OCI-LY3 (cell line): ENCODE data around the gene MAZ.

Source experiments
- EZH2phosphoT487 ChIP-seq: fragments of 200-600 bp; shearing (Covaris generic); IDR thresholded peaks from 2 replicates; pipeline ENCODE4 v1.6.1; 2018; ENCODE audit warnings: antibody characterized with exemption, mixed run types, low read depth
- TF ChIP-seq, protein P1 (sequence below): fragments of 200-600, 300-600 bp; sonication (generic); IDR thresholded peaks from 2 replicates; pipeline ENCODE4 v1.5.1; 2014; ENCODE audit warnings: antibody characterized with exemption, low read length, low read depth

DNA sequence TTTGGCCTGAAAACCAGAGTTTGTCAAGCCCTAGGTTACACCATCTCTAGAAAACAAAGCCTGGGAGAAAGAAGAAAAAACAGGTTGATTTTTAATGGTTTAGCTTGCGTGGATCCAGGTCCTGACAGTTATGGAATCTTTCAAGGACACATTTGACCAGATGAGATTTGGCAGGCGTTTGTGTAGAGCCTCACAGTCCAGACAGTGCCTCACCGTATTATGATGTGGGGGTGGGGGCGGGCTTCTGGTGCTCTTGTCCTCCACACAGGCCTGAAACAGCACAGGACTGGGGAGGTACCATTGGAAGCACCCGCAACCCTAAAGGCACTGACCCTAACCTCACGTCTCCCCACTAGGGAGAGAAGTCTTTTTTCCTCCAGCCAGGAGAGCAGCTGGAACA, 33.5 kb downstream of the MAZ start:
- TF ChIP-seq, protein P1, sequence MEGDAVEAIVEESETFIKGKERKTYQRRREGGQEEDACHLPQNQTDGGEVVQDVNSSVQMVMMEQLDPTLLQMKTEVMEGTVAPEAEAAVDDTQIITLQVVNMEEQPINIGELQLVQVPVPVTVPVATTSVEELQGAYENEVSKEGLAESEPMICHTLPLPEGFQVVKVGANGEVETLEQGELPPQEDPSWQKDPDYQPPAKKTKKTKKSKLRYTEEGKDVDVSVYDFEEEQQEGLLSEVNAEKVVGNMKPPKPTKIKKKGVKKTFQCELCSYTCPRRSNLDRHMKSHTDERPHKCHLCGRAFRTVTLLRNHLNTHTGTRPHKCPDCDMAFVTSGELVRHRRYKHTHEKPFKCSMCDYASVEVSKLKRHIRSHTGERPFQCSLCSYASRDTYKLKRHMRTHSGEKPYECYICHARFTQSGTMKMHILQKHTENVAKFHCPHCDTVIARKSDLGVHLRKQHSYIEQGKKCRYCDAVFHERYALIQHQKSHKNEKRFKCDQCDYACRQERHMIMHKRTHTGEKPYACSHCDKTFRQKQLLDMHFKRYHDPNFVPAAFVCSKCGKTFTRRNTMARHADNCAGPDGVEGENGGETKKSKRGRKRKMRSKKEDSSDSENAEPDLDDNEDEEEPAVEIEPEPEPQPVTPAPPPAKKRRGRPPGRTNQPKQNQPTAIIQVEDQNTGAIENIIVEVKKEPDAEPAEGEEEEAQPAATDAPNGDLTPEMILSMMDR = no peak
- no peak for TF ChIP-seq EZH2phosphoT487
